ENCODE measurements around the gene NDUFC1. TPM values are rescaled to one million over a fixed set of nuclear protein-coding genes. Genes with fewer than 3 reads are reported as not detected.

The NDUFC1 gene
- total and polyA plus RNA-seq, 2 of the 8 experiments (the other 6 are each of a cell fraction or from before 2014, with no cell fraction given): 41.9 to 62.0 TPM

GRCh38 chr4:139317635-139318034 lies 15.4 kb upstream of the NDUFC1 start:
- Histone ChIP-seq H4K5ac (ENCODE audit: insufficient read length, low read depth, low read length) (no peak overlapping the region), H3K79me2 (ENCODE audit: control insufficient read depth in 1 of 2, insufficient read depth in 2 of 2, low read length in 2 of 2) (peaks cover 59 to 100% of the 10 kb centered on the region in 2 experiments), H3K4me3 (ENCODE audit: extremely low read depth in 1 of 4, insufficient read depth in 2 of 4, low read depth in 3 of 4, low read length in 4 of 4) (no peak overlapping the region), H3K27ac (ENCODE audit: low read depth, low read length) (no peak overlapping the region), H3K9ac (replicated peaks in 1 of 4; ENCODE audit: extremely low read depth in 1 of 4, low read depth in 3 of 4, low read length in 3 of 4) (no peak overlapping the region), H2AK5ac (ENCODE audit: low read depth, low read length) (no peak overlapping the region), H4K8ac (ENCODE audit: extremely low read depth, insufficient read depth, low read length) (no peak overlapping the region), H3K9me3 (ENCODE audit: insufficient read depth in 2 of 2, low read depth in 1 of 2, low read length in 1 of 2) (no peaks in the 10 kb centered on the region), H3K27me3 (replicated peaks in 1 of 4; ENCODE audit: control insufficient read depth in 3 of 4, extremely low read depth in 1 of 4, insufficient read depth in 3 of 4, low read length in 3 of 4) (no peaks in the 10 kb centered on the region), H3K4ac (replicated peaks; ENCODE audit: insufficient read length, low read depth, low read length) (no peak overlapping the region), H2BK12ac (ENCODE audit: low read depth, low read length) (no peak overlapping the region), H2BK20ac (ENCODE audit: low read length) (no peak overlapping the region), H3K56ac (replicated peaks; ENCODE audit: insufficient read length, low read depth, low read length) (no peak overlapping the region), H3K23ac (ENCODE audit: insufficient read length) (no peak overlapping the region), H2AFZ (ENCODE audit: low read length) (no peak overlapping the region), H2BK5ac (ENCODE audit: low read depth, low read length) (no peak overlapping the region), H2BK15ac (ENCODE audit: low read length) (no peak overlapping the region), H4K20me1 (replicated peaks in 1 of 2; ENCODE audit: control insufficient read depth in 1 of 2, insufficient read depth in 2 of 2, low read length in 2 of 2) (peaks cover 9 to 21% of the 10 kb centered on the region in 2 experiments), H3K79me1 (ENCODE audit: low read depth, low read length) (no peaks in the 10 kb centered on the region; the same call in 1 of the 2 replicates), H3K4me1 (replicated peaks in 1 of 4; ENCODE audit: control insufficient read depth in 3 of 4, insufficient read depth in 4 of 4, low read length in 3 of 4) (peaks cover 5 to 10% (median 5%) of the 10 kb centered on the region in 4 experiments), H3K14ac (ENCODE audit: insufficient read length) (no peak overlapping the region), H3K36me3 (ENCODE audit: control insufficient read depth in 2 of 4, insufficient read depth in 4 of 4, low read length in 3 of 4) (no peaks in the 10 kb centered on the region; a peak in 2 of 8 replicates), H4K91ac (replicated peaks; ENCODE audit: insufficient read length, low read length) (no peak overlapping the region), H2BK120ac (replicated peaks; ENCODE audit: low read depth, low read length) (no peak overlapping the region), H3K18ac (ENCODE audit: extremely low read depth, low read length) (no peak overlapping the region), H3K4me2 (ENCODE audit: insufficient read depth in 1 of 2, low read depth in 2 of 2, low read length in 2 of 2) (no peak overlapping the region), H3K23me2 (ENCODE audit: low read depth, low read length) (no peaks in the 10 kb centered on the region)
- DNase-seq (ENCODE audit: low read depth in 1 of 2, low spot score in 2 of 2) (no peak), FAIRE-seq (no peak)
- CTCF ChIA-PET (ENCODE audit: partially characterized antibody): no interaction called here
- TF ChIP-seq, protein P1, sequence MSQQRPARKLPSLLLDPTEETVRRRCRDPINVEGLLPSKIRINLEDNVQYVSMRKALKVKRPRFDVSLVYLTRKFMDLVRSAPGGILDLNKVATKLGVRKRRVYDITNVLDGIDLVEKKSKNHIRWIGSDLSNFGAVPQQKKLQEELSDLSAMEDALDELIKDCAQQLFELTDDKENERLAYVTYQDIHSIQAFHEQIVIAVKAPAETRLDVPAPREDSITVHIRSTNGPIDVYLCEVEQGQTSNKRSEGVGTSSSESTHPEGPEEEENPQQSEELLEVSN (IDR thresholded peaks at IDR 0.05): no peak
- no peak for TF ChIP-seq TBP (IDR thresholded peaks at IDR 0.05; ENCODE audit: low read depth, low read length)
- TF ChIP-seq ATF3 (IDR thresholded peaks at IDR 0.05; ENCODE audit: insufficient read depth, low read depth, low read length): no peak
- no peak for TF ChIP-seq CHD2 (IDR thresholded peaks at IDR 0.05; ENCODE audit: low read length)
- no peak for TF ChIP-seq YY1 (IDR thresholded peaks at IDR 0.05; ENCODE audit: low read depth, low read length)
- POLR2A ChIA-PET (ENCODE audit: partially characterized antibody): interaction anchor here (0.9 kb wide), 1 partner anchor 17 kb away, joined by 7 read pairs; the partner anchor contains the start of gene NAA15
